HepG2 (cell line): ENCODE results near the gene SHISA5. TPM values are rescaled to one million over a fixed set of nuclear protein-coding genes. Genes with fewer than 3 reads are reported as not detected.

Experiments
- REST ChIP-seq, 2 experiments: IDR thresholded peaks; 2 replicates each; pipeline ENCODE4 v1.6.1; 2011 to 2012; ENCODE audit warnings: low read length in 2 of 2, borderline replicate concordance in 1 of 2, low read depth in 1 of 2, mild to moderate bottlenecking in 1 of 2, moderate library complexity in 1 of 2
- SUZ12 ChIP-seq: fragments of 150-350 bp; IDR thresholded peaks from 2 replicates; pipeline ENCODE4 v1.6.1; 2014; ENCODE audit warnings: low read depth, low read length
- TFDP2 ChIP-seq: sonication (generic); formaldehyde crosslinking; IDR thresholded peaks from 2 replicates; pipeline ENCODE4 v1.4.0; 2020; ENCODE audit warnings: missing genetic modification reagents
- ZNF101 ChIP-seq: sonication (generic); formaldehyde crosslinking; IDR thresholded peaks from 2 replicates; pipeline ENCODE4 v1.4.0; 2020; ENCODE audit warnings: mild to moderate bottlenecking, low read depth, missing genetic modification reagents, borderline replicate concordance
- ZNF136 ChIP-seq: sonication (generic); formaldehyde crosslinking; IDR thresholded peaks from 2 replicates; pipeline ENCODE4 v1.8.1; 2022; ENCODE audit warnings: low read depth, mild to moderate bottlenecking, moderate library complexity, missing genetic modification reagents
- ZNF18 ChIP-seq: sonication (generic); formaldehyde crosslinking; IDR thresholded peaks from 2 replicates; pipeline ENCODE4 v1.8.0; 2022; ENCODE audit warnings: mild to moderate bottlenecking, missing genetic modification reagents; ENCODE audit not compliant: insufficient replicate concordance
- ZSCAN21 ChIP-seq: sonication (generic); formaldehyde crosslinking; IDR thresholded peaks from 2 replicates; pipeline ENCODE4 v1.8.0; 2022; ENCODE audit warnings: mild to moderate bottlenecking, missing genetic modification reagents, moderate library complexity, borderline replicate concordance
- ZSCAN25 ChIP-seq: sonication (generic); formaldehyde crosslinking; IDR thresholded peaks from 2 replicates; pipeline ENCODE4 v1.8.0; 2022; ENCODE audit warnings: mild to moderate bottlenecking, missing genetic modification reagents
- polyA plus RNA-seq, 8 experiments: library from polyadenylated mRNA; depleted of rRNA in 3 of 8; stranded (reverse) in 7 of 8; unstranded in 1 of 8; fragments of >200 nt; fragmentation: Illumina TruSeq in 4 of 8; extraction: Trizol in 4 of 8; gene quantifications; 2 replicates each; pipeline versions ENCODE4 v1.2.1 to v1.2.3, GENCODE V29; 2011 to 2016; ENCODE audit warnings: low read depth in 4 of 8, missing spikeins in 1 of 8, mixed read lengths in 1 of 8; ENCODE audit not compliant: insufficient read depth in 1 of 8
- total RNA-seq, 5 experiments: library from RNA; depleted of rRNA; stranded (reverse); fragments of >200 nt; fragmentation: Illumina TruSeq; extraction: Trizol; gene quantifications; 2 replicates each; pipeline ENCODE4 v1.2.3, GENCODE V29; 2016; ENCODE audit warnings: low read depth in 1 of 5

The SHISA5 gene
- total and polyA plus RNA-seq, 2 of the 13 experiments (the other 11 are each of a cell fraction or from before 2014, with no cell fraction given): 75.8 to 91.4 TPM

- no peak for TF ChIP-seq ZNF18
- no peak for TF ChIP-seq TFDP2 (CRISPR knock-in tag)
- TF ChIP-seq SUZ12: no peak
- TF ChIP-seq ZNF136 (CRISPR knock-in tag): no peak
- no peak for TF ChIP-seq ZSCAN21
- TF ChIP-seq REST (IDR thresholded peaks at IDR 0.05; ENCODE audit: borderline replicate concordance in 1 of 2, low read depth in 1 of 2, low read length in 2 of 2): no peak
- no peak for TF ChIP-seq ZSCAN25
- no peak for TF ChIP-seq ZNF101 (CRISPR knock-in tag)
Measured at GRCh38 chr3:48451270-48451669, 52.7 kb downstream of the SHISA5 start (continued).
